GM18858 (cell line): ENCODE data around the gene RIC1.
"Not testable (repeated sequence)": the region's sequence is repeated elsewhere in the genome, so short reads cannot be mapped to it uniquely, and the experiment has no call there.

ENCODE experiments used
- ATAC-seq: cut with Tn5 transposase; IDR thresholded peaks from one replicate; pipeline ENCODE4 v1.9.1; 2021; ENCODE audit not compliant: unreplicated experiment

RIC1 gene

GRCh38 chr9:5622016-5622415 lies 6.9 kb upstream of the RIC1 start:
- no peak for ATAC-seq

- no peak for ATAC-seq
Observed at GRCh38 chr9:5624655-5625054, 4.3 kb upstream of the RIC1 start.

DNA sequence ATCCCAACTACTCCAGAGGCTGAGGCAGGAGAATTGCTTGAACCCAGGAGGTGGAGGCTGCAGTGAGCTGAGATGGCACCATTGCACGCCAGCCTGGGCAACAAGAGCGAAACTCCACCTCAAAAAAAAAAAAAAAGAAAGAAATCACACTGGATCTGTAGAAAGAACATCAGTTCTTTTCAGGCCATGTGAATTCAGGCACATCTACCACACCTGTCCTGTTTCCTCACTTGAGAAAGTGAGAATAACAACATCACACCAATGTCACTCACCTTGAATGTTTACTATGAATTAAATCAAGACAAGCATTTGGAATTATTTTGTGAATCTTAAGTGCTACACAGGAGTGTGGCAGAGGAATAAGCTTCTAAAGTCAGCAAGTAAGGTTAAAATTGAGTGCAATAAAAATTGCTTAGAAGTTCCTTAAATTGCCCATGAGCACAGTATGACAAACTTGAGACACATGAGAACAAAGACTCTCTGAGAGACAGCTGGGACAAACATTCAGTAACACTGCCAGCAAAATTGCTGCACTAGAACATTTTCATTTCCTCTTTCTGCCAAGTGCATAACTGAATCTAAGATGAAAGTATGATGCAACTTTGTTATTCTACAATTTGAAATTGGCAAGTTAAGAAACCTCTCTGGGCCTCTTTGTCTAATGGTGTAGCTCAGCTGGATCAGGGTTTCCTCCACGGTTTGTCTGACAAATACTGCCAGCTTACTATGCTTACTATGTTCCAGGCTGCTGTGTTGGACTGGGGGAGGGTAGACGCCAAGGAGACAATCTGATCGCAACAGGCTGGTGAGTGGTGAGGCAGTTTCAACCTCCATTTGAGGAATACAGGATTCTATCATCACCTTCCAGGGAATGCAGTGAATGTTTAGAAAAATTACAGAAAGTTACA lies 1.9 kb upstream of the RIC1 start:
- peak; percentile 59 for ATAC-seq

DNA sequence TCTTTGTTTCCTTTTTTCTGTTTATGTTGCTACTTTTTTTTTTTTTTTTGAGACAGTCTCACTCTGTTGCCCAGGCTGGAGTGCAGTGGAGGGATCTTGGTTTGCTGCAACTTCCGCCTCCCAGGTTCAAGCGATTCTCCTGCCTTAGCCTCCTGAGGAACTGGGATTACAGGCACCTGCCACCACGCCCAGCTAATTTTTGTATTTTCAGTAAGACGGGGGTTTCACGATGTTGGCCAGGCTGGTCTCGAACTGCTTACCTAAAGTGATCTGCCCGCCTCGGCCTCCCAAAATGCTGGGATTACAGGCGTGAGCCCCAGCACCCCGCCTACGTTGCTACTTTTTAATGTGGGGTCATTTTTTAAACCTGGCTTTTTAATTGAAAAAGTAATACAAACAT lies 1.2 kb upstream of the RIC1 start:
- ATAC-seq: not testable (repeated sequence)

DNA sequence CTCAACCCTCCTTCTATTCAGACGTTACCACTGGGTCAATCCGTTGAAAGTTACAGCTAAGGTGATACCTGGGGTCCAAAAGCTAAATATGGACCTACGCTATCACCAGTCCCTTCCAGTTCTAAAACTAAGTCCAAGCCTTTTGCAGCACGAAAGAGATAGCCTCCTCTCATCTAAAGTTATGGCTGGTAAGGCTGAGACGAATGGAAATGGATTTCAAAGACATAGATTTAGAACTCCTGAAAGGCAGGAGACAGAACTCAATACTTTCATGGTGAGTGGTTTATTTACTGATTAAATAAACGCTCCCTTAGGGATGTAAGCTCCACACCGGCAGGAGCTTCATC lies 751 bp upstream of the RIC1 start:
- no peak for ATAC-seq

DNA sequence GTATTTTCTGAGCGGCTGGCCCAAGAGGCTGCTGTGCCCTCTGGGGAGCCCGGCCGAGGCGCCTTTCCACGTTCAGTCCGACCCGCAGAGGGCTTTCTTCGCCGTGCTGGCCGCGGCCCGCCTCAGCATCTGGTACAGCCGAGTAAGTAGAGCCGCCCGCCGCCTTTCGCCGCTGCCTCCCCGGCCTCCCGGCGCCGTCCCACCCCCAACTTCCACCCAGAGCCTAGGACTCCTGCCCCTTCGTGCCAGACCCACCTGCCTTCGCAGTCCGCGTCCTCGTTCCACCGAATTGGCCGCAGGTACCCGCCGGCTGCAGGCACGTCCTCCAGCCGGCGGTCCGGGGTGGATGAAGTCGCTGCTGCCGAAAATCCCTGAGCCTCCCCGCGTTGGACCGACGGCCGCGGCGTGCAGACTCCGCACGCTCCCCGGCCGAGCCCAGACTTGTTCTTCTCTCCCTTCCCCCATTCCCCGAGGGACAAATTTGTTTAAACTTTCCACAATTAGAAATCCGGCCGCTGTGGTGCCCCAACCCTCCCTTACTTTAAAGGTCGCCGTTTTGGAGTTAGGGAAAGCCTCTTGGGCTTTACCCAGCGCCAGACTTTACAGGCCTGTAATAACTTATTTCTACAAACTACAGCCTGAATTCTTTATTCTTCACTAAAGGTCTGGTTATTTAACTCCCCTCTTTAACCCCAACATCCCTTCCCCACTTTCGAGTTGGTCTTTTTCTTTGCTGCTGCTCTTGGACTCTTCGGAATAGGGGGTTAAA lies 589 bp downstream of the RIC1 start:
- peak; percentile 3 for ATAC-seq

DNA sequence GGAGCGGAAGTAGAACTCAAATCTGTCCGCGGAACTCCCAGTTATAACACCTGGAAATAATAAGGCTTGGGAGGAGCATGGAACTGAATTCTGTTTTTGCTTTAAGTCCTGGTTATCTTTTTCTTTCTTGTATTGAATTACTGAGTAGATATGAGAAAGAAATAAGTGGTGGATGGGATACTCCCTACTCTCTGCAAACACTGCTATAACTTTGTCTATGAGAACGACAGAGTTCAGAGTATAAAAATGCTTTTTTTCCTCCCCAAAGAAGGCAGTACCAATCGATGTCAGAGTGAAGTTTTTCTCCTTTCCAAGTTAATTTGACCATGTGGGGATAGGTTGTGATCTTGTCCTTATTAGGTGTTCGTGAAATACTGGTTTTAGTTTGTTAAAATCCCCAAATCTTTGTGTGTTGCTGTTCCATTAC lies 1.2 kb downstream of the RIC1 start:
- no peak for ATAC-seq

- ATAC-seq: no peak
Observed at GRCh38 chr9:5631026-5631425, 2.1 kb downstream of the RIC1 start.

- no peak for ATAC-seq
Observed at GRCh38 chr9:5632540-5632939, 3.6 kb downstream of the RIC1 start.

GRCh38 chr9:5633243-5633642 lies 4.3 kb downstream of the RIC1 start:
- ATAC-seq: no peak

- no peak for ATAC-seq
Observed at GRCh38 chr9:5635390-5635789, 6.5 kb downstream of the RIC1 start.

GRCh38 chr9:5639816-5640215 lies 10.9 kb downstream of the RIC1 start:
- ATAC-seq: no peak

- ATAC-seq: no peak
Observed at GRCh38 chr9:5642170-5642569, 13.3 kb downstream of the RIC1 start.

- no peak for ATAC-seq
Observed at GRCh38 chr9:5643005-5643624, 14.2 kb downstream of the RIC1 start.

GRCh38 chr9:5644501-5644900 lies 15.6 kb downstream of the RIC1 start:
- ATAC-seq: no peak

- ATAC-seq: no peak
Observed at GRCh38 chr9:5646116-5646515, 17.2 kb downstream of the RIC1 start.

GRCh38 chr9:5650356-5651105 lies 21.6 kb downstream of the RIC1 start:
- ATAC-seq: no peak

DNA sequence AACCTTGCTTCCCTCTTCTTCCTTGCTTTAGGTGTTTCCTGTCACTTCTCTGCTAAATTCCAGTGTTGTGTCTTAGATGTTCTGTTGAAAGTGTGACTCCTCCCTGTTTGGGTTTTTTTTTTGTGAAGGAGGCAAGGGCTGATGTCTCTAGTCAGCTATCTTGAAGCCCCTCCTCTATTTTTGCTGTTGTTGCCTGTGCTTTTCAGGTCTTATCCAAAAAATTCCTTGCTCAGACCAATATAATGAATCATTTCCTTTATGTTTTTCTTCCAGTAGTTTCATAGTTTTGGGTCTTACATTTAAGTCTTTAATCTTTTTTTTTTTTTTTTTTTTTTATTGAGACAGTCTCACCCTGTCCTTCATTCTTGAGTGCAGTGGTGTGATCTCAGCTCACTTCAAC lies 22.3 kb downstream of the RIC1 start:
- ATAC-seq: no peak

DNA sequence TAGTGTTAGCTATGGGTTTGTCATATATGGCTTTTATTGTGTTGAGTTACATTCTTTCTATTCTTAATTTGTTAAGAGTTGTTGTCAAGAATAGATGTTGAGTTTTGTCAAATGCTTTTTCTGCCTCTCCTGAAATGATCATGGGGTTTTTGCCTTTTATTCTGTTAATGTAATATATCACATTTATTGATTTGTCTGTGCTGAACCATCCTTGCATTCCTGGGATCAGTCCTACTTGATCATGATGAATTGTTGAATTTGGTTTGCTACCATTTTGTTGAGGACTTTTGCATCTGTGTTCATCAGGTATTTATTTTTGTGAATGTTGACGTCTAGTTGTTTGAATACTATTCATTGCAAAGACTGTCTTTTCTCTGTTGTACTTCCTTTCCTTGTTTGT lies 23.9 kb downstream of the RIC1 start:
- no peak for ATAC-seq

DNA sequence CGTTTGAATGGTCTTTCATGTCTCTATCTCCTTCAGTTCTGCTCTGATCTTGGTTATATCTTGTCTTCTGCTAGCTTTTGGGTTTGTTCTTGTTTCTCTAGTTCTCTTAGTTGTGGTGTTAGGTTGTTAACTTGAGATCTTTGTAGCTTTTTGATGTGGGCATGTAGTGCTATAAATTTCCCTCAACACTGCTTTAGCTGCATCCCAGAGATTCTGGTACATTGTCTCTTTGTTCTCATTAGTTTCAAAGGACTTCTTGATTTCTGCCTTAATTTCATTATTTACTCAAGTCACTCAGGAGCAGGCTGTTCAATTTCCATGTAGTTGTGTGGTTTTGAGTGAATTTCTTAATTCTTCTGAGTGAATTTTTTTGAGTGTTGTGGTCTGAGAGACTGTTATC lies 33.9 kb downstream of the RIC1 start:
- ATAC-seq: not testable (repeated sequence)

DNA sequence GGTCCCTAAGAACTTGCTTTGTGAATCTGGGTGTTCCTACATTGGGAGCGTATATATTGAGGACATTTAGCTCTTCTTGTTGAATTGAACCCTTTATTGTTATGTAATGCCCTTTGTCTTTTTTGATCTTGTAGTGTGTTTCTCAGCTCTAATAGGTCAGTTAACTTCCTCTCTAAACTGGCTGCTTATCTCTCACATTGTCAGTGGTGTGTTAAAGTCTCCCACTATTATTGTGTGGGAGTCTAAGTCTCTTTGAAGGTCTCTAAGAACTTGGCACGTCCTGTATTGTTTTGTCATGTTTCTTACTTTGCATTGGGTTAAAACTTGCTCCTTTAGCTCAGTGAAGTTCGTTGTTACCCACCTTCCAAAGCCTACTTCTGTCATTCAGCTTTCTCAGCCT lies 36.2 kb downstream of the RIC1 start:
- no peak for ATAC-seq
